Right kidney (tissue), 1 donor: ENCODE data around the gene IL10RB.
A peak's percentile ranks its signal among the peaks of the same experiment; 100 is the strongest.
"Not testable (repeated sequence)": the region's sequence is repeated elsewhere in the genome, so short reads cannot be mapped to it uniquely, and the experiment has no call there.

Experiments
- DNase-seq: peaks from one replicate; pipeline ENCODE4 v3.0.0-alpha.2; 2016

IL10RB gene

GRCh38 chr21:33300701-33301631, 34.8 kb downstream of the IL10RB start:
- DNase-seq = peak; percentile 46

DNA sequence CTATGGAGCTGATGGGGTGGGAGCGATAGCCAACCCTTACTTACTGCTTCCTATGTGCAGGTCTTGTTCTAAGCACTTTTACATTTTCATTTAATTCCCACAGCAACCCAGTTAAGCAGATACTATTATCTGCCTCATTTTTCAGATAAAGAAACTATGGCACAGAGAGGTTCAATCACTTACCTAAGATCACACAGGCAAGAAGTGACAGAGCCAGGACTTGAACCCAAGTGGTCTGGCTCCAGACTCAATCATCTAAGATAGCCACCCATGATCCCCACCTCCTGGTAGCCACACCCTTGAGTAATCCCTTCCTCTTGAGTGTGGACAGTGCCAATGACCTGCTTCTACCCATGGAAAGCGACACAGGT, 35.5 kb downstream of the IL10RB start:
- no peak for DNase-seq

GRCh38 chr21:33302055-33302454, 35.9 kb downstream of the IL10RB start:
- no peak for DNase-seq

- no peak for DNase-seq
Measured at GRCh38 chr21:33302796-33303195, 36.6 kb downstream of the IL10RB start.

DNA sequence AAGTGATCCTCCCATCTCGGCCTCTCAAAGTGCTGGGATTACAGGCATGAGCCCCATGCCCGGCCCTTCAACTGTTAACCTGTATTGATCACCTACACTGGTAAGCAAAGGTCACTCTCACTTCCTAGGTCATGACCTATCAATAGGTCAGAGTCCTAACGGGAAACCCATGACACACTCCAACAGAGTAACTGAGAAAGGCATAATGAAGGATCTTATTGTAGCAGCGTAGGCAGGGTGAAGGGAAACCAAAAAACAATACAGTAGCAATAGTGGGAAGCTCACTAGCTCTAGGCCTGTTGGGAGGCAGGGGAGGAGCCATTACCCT, 39.1 kb downstream of the IL10RB start:
- DNase-seq = no peak

DNA sequence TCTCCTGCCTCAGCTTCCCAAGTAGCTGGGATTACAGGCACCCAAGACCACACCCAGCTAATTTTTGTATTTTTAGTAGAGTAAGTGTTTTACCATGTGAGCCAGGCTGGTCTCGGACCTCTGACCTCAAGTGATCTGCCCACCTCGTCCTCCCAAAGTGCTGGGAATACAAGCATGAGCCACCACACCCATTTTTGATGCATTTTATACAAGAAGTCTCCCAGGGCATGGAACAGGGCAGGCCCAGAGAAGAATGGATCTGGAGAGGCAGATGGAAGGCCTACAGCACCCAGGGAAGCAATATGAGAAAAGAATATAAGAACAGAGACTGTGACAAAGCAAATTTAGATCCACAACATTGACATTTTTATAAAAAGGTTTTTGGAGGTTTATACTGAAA, 39.8 kb downstream of the IL10RB start:
- no peak for DNase-seq

DNA sequence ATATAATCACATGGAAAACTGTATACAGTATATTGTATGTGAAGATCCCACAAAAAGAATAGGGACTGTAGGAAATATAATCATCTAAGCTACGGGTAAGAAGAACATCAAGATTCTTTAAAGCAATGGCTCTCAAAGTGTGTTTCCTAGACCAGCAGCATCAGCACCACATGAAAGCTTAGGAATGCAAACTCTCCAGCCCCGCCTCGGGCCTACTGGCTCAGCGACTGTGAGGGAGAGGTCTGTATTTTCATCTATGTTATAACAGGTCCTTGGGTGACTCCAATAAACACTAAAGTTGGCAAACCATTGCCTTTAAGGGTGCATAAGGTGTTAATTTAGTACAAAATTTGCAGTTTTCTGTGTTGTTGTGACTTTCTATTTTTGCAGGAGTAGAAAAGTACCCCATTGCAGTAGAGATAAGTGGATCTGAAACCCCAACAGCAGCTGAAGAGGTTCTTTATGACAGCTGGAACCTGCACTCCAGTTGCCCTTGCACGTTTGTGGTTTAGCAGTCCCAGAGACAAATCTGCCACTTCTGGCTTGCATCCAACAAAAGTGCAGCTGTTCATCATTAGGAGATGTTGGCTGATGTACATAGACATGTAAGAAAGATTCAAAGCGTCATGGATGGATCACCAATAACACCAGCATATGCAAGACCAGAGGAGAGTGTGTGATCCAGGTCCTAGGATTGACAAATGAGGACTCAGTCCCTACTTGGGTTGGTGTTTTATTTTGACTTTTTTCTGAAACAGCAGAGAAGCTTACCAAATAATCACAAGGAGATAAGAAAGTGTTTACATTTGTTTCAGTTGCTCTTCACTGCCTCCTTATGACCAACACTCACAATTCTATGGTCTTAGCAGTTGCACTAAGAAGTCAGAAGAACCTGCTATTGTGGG, 42.7 kb downstream of the IL10RB start:
- DNase-seq = no peak

GRCh38 chr21:33309778-33310177, 43.6 kb downstream of the IL10RB start:
- no peak for DNase-seq

- no peak for DNase-seq
Measured at GRCh38 chr21:33312121-33312520, 46.0 kb downstream of the IL10RB start.

DNA sequence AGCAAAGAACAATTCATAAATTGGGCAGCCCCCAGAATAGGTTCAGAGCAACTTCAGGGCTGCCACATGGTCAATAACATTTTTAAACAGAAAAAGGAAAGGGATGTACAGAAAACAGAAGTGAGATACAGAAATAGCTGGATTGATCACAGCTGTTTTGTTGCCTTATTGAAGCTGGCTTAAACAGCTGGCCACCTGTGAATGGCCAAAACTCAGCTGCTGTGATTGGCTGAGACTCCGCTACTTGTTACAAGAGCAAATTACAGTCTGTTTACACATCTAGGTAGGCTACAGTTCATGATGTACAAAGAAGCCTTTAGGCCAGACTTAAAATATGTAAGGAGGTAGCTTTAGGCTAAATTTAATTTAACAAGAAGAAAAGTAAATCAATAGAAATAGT, 47.0 kb downstream of the IL10RB start:
- DNase-seq = no peak

DNA sequence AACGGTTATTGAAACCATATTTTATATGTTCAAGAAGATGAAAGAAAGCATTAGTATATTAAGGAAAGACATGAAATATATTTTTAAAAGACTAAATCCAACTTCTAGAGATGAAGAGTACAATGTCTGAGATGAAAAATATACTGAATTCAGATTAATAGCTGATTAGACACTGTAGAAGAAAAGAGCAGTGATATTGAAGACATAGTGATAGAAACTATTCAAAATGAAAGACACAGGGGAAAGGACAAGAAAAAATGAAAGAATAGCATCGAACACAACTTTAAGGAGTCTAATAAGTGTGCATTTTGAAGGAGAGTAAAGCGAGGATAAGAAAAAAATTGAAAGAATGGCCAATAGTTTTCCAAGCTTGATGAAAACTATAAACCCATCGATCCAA, 47.4 kb downstream of the IL10RB start:
- no peak for DNase-seq

GRCh38 chr21:33314111-33314510, 47.9 kb downstream of the IL10RB start:
- DNase-seq = no peak

DNA sequence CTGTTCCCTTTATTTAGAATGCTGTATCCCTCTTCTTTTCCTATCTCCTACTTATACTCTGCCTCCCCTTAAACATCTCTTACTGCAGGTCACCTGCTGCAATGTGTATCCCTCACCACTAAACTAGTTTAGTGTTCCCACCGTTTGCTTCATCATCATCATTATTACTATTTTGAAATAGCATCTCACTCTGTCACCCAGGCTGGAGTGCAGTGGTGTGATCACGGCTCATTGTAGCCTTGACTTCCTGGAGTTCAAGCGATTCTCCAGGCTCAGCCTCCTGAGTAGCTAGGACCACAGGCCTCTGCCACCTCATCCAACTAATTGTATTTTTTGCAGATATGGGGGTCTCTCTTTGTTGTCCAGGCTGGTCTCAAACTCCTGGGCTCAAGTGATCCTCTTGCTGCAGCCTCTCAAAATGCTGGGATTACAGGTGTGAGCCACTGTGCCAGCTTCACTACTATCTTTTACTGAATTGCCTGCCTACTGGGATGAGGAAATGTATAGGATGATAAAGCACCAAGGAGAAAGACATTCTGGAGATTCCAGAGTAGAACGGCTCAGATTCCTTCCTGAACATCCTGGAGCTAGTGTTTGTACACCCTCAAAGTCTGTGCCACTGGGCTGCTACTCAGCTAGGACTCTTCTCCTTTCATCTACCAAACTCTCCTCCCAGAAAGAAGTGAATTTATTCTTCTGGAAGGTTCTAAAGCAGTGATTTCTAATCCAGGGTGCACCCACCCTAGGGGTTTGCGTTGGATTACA, 50.0 kb downstream of the IL10RB start:
- no peak for DNase-seq

DNA sequence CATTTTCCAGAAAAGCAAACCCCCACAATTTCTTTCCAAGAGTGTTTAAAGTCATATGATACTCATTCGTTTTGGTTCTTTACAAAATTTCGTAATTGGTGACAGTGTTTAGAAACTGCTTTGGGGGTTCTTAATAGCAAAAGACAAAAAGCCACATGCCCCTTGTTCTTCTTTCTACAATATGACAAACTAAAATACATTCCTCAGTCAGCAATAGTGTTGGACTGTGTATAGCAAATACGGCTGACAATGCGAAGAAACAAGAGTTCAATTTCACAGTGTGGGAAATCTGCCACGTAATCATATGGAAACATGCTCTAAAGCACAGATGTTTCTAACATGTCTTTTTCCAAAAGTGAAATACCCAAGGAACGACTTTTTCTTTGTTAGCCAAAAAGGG, 51.0 kb downstream of the IL10RB start:
- DNase-seq = no peak

- DNase-seq = no peak
Measured at GRCh38 chr21:33317786-33318486, 51.8 kb downstream of the IL10RB start.

GRCh38 chr21:33321005-33321404, 54.8 kb downstream of the IL10RB start:
- not testable (repeated sequence) for DNase-seq

DNA sequence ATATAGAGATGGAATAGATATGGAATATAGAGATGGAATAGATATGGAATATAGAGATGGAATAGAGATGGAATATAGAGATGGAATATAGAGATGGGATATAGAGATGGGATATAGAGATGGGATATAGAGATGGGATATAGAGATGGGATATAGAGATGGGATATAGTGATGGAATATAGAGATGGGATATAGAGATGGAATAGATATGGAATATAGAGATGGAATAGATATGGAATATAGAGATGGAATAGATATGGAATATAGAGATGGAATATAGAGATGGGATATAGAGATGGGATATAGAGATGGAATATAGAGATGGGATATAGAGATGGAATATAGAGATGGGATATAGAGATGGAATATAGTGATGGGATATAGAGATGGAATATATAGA, 57.4 kb downstream of the IL10RB start:
- not testable (repeated sequence) for DNase-seq

- DNase-seq = peak; percentile 98
Measured at GRCh38 chr21:33324291-33325221, 58.4 kb downstream of the IL10RB start, which contains the start of gene IFNAR1. Gene IFNAR1 (plus strand): TSS chr21:33324970. CDS start chr21:33325056, 86 bp downstream.

DNA sequence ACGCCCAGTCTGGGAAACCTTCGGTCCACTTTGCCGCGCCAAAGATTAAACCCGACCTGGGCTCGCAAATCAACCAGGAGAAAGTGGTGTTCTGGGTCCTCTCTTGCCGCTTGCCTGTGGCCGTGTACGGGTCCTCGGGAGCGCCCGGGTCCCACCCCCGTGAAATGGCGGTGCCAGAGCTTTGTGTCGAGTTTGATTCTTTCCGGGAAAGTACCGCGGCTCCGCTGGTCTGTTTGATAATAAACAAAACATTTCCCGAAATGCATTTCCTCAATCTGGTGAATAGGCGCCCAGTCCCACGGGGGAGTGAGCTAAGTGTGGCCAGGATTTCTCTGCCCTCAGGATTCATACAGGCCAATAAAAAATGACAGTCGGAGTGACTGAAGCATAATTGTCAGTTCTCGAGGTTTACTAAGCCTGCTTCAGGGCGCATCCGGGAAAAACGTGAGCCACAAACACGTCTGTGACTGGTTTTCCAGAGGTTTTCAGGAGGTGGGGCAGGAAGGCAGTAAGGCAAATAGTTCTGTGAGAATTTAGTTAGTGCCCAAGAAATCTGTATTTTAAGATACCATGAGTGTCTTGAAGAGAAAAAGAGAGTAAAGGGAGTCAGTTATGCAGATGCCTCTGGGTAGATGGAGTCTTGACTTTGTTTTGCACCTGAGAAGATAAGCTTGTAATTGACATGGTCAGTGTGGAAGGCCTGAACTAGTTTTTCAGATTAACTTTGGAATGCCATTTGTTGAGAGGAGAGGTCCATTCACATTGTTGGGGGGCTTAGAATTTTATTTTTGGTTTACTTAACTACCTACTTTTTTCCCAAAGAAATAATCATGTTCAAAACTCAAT, 59.3 kb downstream of the IL10RB start:
- DNase-seq = peak; percentile 95

- no peak for DNase-seq
Measured at GRCh38 chr21:33327326-33327725, 61.2 kb downstream of the IL10RB start.
